ENCODE results near the gene KRTAP4-11.
"Not testable (repeated sequence)": the region's sequence is repeated elsewhere in the genome, so short reads cannot be mapped to it uniquely, and the experiment has no call there.

The KRTAP4-11 gene

DNA sequence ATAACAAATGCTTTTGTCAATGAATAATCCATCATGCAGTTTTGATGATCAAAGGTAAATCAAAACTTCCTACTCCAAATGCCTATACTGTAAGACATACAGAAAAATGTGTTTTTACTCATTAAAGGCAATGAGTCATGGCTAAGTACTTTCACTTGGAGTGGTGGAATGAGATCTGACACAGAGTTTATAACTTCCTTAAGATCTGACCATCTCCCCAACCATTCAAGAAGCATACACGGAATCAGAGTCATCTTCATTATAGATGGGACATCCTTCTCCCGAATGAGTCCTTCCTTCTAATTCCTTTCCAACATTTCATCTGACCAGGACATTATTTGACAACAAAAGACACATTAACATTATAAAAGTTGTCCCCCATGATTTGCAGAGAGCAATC lies 34.7 kb downstream of the KRTAP4-11 start:
- not testable (repeated sequence) for DNase-seq

DNA sequence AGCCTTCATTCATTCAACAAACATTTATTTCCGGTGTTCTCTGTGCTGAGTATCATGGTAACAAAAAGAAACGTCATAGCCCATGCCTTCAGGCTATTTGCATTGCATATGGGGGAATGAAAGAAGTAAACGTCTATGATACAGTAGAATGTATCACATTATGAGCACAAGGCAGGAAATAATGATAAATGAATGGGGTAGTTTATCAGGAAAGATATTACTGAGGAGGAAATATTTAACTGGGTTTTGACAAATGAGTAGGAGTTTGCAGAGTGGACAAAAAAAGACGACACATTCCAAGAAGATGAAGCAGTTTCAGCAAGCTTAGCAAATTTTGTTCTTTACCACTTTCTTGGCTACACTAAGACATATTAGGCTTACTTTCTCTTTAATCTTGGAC lies 35.5 kb downstream of the KRTAP4-11 start:
- DNase-seq: no peak

DNA sequence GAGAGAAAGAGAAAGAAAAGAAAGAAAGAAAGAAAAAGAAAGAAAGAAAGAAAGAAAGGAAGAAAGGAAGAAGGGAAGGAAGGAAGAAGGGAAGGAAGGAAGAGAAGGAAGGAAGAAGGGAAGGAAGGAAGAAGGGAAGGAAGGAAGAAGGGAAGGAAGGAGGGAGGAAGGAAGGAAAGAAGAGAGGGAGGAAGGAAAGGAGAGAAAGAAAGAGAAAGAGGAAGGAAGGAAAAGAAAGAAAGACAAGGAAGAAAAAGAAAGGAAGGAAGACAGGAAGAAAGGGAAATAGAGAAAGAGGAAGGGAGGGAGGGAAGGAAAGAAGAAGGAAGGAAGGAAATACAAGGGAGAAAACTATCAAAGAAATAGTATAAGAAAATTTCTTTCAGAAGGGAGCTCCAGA lies 41.4 kb downstream of the KRTAP4-11 start:
- no peak for DNase-seq

DNA sequence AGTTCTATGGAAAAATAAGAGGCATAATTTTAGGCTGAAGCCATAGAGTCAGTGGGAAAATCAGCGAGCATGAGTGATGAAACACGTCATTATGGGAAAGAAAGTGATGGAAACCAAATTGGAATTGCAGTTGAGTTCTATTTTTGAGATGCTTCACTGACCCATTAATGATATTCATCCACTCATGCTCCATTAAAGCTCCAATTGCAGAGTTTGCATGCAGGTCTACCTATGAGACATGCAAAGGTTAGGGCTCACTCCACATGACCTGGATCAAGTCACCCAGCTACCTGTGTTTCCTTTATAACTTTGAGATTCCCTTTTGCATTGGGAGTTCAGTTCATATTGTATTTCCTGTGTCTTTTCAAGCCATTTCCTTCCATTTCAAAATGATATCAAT lies 44.5 kb downstream of the KRTAP4-11 start:
- DNase-seq: no peak

DNA sequence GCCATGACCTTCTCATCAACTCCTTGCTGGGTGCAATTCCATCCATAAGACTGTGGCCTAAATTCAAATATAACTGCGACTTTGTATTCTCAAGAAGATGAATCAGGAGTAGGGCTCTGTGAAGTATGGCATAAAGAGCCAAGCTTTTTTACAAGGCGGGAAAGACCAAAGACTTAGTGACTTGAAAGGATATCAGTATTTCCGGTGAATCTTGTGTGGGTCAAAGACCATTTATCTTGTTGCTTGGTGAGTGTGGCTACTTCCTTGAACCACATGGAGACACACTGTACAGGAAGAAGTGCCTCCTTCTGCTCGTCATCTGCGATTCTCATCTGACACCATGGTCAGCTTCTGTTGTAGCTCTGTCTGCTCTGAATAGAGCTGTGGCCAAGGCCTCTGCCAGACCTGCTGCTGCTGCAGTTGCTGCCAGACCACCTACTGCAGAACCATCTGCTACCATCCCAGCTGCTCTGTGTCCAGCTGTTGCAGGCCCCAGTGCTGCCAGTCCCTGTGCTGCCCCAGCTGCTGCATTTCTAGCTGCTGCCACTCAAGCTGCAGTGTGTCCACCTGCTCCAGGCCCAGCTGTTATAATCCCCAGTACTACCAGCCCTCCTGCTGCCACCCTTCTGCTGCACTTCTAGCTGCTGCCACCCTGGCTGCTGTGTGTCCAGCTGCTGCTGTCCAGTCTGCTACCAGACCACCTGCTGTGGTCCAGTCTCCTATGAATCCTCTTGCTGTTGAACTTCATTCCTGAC lies 46.4 kb downstream of the KRTAP4-11 start:
- DNase-seq: no peak

DNA sequence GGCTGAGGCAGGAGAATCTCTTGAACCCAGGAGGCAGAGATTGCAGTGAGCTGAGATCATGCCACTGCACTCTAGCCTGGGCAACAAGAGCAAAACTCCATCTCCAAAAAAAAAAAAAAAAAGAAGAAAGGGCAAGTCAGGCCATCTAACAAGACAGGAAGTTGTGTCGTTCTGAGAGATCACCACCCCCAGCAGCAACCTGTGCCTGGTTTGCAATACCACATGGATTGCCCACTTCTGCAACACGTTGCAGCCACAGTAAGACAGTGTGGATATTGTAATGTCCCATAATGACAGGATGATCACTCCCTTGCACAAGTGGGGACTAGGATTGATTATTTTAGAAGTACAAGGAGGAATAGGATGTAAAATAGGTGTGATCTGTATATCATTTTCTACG lies 49.1 kb downstream of the KRTAP4-11 start:
- no peak for DNase-seq

DNA sequence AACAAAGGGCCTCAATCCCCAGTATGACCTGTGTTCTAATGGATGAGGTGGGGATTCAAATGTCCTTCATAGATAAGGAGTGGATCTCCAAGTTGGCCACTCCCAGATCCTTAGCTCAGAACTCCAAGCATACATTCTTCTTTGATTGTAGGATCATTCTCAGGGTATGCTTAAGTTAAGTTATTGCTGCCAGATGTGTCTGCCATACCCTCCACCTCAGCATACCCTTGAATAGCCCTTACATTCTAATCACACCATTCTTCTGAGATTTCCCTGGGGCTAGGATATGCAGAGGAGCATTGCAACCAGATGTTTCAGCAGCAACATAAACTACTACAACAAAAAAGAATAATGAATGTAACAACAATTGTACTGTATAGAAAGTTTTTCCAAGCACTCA lies 50.9 kb downstream of the KRTAP4-11 start:
- DNase-seq: no peak
